Endothelial cell of umbilical vein (primary cell): ENCODE results near the gene SCLY. TPM values are rescaled to one million over a fixed set of nuclear protein-coding genes. Genes with fewer than 3 reads are reported as not detected.

Source experiments
- BruUV-seq: library from RNA; stranded (reverse); fragments of 400-500 nt; replicated peaks from 2 replicates; lab custom pipeline; 2021; lab: Mats Ljungman, UMichigan
- CTCF ChIA-PET: fragments of 300-600, 350-600 bp; sonication (Branson Sonifier 250); formaldehyde crosslinking; loops from one replicate; lab custom pipeline; 2021; ENCODE audit warnings: antibody characterized with exemption, inconsistent platforms; lab: Charles Lee
- POLR2A ChIA-PET: fragments of 300-600, 350-600 bp; sonication (Branson Sonifier 250); formaldehyde crosslinking; loops from one replicate; lab custom pipeline; 2021; ENCODE audit warnings: antibody characterized with exemption, inconsistent platforms; lab: Charles Lee
- DNase-seq: peaks from one replicate; pipeline ENCODE4 v3.0.0-alpha.2; 2011; ENCODE audit warnings: low read depth, low spot score
- FAIRE-seq: peaks from 2 replicates; lab custom pipeline; 2011; peaks lifted over from hg19 to GRCh38; lab: Jason Lieb, UNC
- H2AFZ ChIP-seq: 2 replicates; pipeline ENCODE4 v1.6.0; 2012; ENCODE audit warnings: low read depth, low read length, control low read depth, inconsistent platforms
- H3K27ac ChIP-seq: 2 replicates; pipeline ENCODE4 v1.5.1; 2011; ENCODE audit warnings: low read depth, mild to moderate bottlenecking, control low read depth, low read length, moderate library complexity; ENCODE audit not compliant: insufficient read depth
- H3K27me3 ChIP-seq, 2 experiments: 2 replicates each; pipeline versions ENCODE4 v1.6.0 to v1.6.1; 2011; ENCODE audit warnings: low read length in 2 of 2, mixed read lengths in 1 of 2; ENCODE audit not compliant: control insufficient read depth in 2 of 2, insufficient read depth in 2 of 2
- H3K36me3 ChIP-seq, 2 experiments: 2 replicates in 1 of 2; 3 replicates in 1 of 2; pipeline ENCODE4 v1.5.1; 2011; ENCODE audit warnings: low read length in 2 of 2, mild to moderate bottlenecking in 1 of 2, moderate library complexity in 1 of 2; ENCODE audit not compliant: control insufficient read depth in 2 of 2, insufficient read depth in 2 of 2; ENCODE audit errors: extremely low read depth in 1 of 2
- H3K4me1 ChIP-seq: 3 replicates; pipeline ENCODE4 v1.5.1; 2011; ENCODE audit warnings: mild to moderate bottlenecking, low read length; ENCODE audit not compliant: control insufficient read depth, insufficient read depth; ENCODE audit errors: extremely low read depth
- H3K4me2 ChIP-seq: 2 replicates; pipeline ENCODE4 v1.6.1; 2011; ENCODE audit warnings: low read length, control low read depth, mixed read lengths; ENCODE audit not compliant: insufficient read depth
- H3K4me3 ChIP-seq, 3 experiments: fragments of 200-600 bp in 1 of 3; sonication (generic), shearing (Covaris generic) in 1 of 3; replicated peaks in 1 of 3; 2 replicates each; pipeline ENCODE4 v1.5.1; 2011 to 2016; ENCODE audit warnings: control low read depth in 3 of 3, low read length in 3 of 3, mild to moderate bottlenecking in 2 of 3, inconsistent platforms in 1 of 3, low read depth in 1 of 3, moderate library complexity in 1 of 3; ENCODE audit not compliant: insufficient read depth in 1 of 3
- H3K79me2 ChIP-seq: 2 replicates; pipeline ENCODE4 v1.6.0; 2012; ENCODE audit warnings: low read length, inconsistent platforms; ENCODE audit not compliant: control insufficient read depth, insufficient read depth
- H3K9ac ChIP-seq: replicated peaks from 2 replicates; pipeline ENCODE3; 2011; ENCODE audit warnings: low read length, control low read depth; ENCODE audit not compliant: insufficient read depth; ENCODE audit errors: extremely low read depth
- H3K9me1 ChIP-seq: replicated peaks from 3 replicates; pipeline ENCODE4 v1.6.0; 2011; ENCODE audit warnings: mild to moderate bottlenecking, low read length; ENCODE audit not compliant: control insufficient read depth, insufficient read depth; ENCODE audit errors: extremely low read depth
- H3K9me3 ChIP-seq: replicated peaks from 2 replicates; pipeline ENCODE4 v1.5.1; 2012; ENCODE audit warnings: low read length, inconsistent platforms; ENCODE audit not compliant: control insufficient read depth, insufficient read depth
- H4K20me1 ChIP-seq: replicated peaks from 2 replicates; pipeline ENCODE3; 2011; ENCODE audit warnings: mild to moderate bottlenecking, low read length; ENCODE audit not compliant: control insufficient read depth, insufficient read depth; ENCODE audit errors: extremely low read depth
- CTCF ChIP-seq, 2 donors: IDR thresholded peaks; 1 replicate in 1 of 2; 2 replicates in 1 of 2; pipeline ENCODE4 v1.5.1; 2011; ENCODE audit warnings: low read length in 2 of 2, mild to moderate bottlenecking in 2 of 2, moderate library complexity in 2 of 2, control low read depth in 1 of 2, inconsistent platforms in 1 of 2, low read depth in 1 of 2; ENCODE audit not compliant: insufficient read depth in 1 of 2; ENCODE audit errors: extremely low read depth in 1 of 2
- EZH2 ChIP-seq: IDR thresholded peaks from 2 replicates; pipeline ENCODE4 v1.6.1; 2012; ENCODE audit warnings: borderline replicate concordance, low read depth, mild to moderate bottlenecking, moderate library complexity, low read length, inconsistent platforms; ENCODE audit not compliant: severe bottlenecking
- FOS ChIP-seq: IDR thresholded peaks from 2 replicates; pipeline ENCODE4 v1.6.1; 2011; ENCODE audit warnings: mild to moderate bottlenecking, low read length, moderate library complexity, borderline replicate concordance; ENCODE audit not compliant: insufficient read depth
- GATA2 ChIP-seq: IDR thresholded peaks from 2 replicates; pipeline ENCODE4 v1.7.0; 2011; ENCODE audit warnings: low read depth, mild to moderate bottlenecking, moderate library complexity, mixed read lengths, low read length; ENCODE audit not compliant: insufficient read length, insufficient read depth
- JUN ChIP-seq: IDR thresholded peaks from 2 replicates; pipeline ENCODE4 v1.6.1; 2011; ENCODE audit warnings: borderline replicate concordance, low read depth; ENCODE audit not compliant: insufficient read length, insufficient read depth
- MYC ChIP-seq: IDR thresholded peaks from one replicate; pipeline ENCODE4 v1.6.1; 2011; ENCODE audit warnings: mild to moderate bottlenecking, low read depth, low read length
- POLR2A ChIP-seq: IDR thresholded peaks from 2 replicates; pipeline ENCODE4 v1.6.1; 2012; ENCODE audit warnings: low read depth, mild to moderate bottlenecking, control low read depth, low read length
- POLR2AphosphoS5 ChIP-seq: IDR thresholded peaks from 2 replicates; pipeline ENCODE4 v1.6.1; 2012; ENCODE audit warnings: low read depth, mild to moderate bottlenecking, control low read depth, low read length, moderate library complexity; ENCODE audit not compliant: insufficient read depth
- dilution Hi-C: fragments of 300-500 bp; cut with MboI; formaldehyde crosslinking; loops from one replicate; pipeline ENCODE4 v1.15.0; 2019; ENCODE audit warnings: low sequenced_read_pairs; ENCODE audit not compliant: extremely low pct_ligation_motif_present
- intact Hi-C: fragments of 100-400 bp; cut with micrococcal nuclease; formaldehyde crosslinking; loops from one replicate; pipeline ENCODE4 v1.10.0; 2022
- polyA plus RNA-seq, 4 experiments: library from polyadenylated mRNA; depleted of rRNA in 3 of 4; stranded (reverse) in 3 of 4; unstranded in 1 of 4; fragments of >200 nt; gene quantifications; 2 replicates each; pipeline versions ENCODE4 v1.2.1 to v1.2.3, GENCODE V29; 2011 to 2012; ENCODE audit warnings: missing spikeins in 1 of 4
- total RNA-seq: library from RNA; stranded (reverse); gene quantifications from 2 replicates; pipeline ENCODE4 v1.2.3, GENCODE V29; 2021
- TF ChIP-seq, protein P1 (sequence below): IDR thresholded peaks from 2 replicates; pipeline ENCODE4 v1.6.1; 2011; ENCODE audit not compliant: insufficient read depth, insufficient read length

The SCLY gene
- total and polyA plus RNA-seq, 2 donors (not counting 3 experiments of a cell fraction or from before 2014, with no cell fraction given), result 22.6 to 32.7 TPM

GRCh38 chr2:238091436-238092060, 30.7 kb downstream of the SCLY start:
- Histone ChIP-seq H3K4me2 (no peak overlapping the region), H3K27ac (no peak overlapping the region), H3K79me2 (no peaks in the 10 kb centered on the region), H3K4me1 (no peaks in the 10 kb centered on the region), H3K9me1 (no peaks in the 10 kb centered on the region), H3K27me3 (no peaks in the 10 kb centered on the region), H3K9ac (no peak overlapping the region), H3K9me3 (no peaks in the 10 kb centered on the region), H4K20me1 (no peaks in the 10 kb centered on the region), H3K4me3 (no peak overlapping the region), H2AFZ (no peak overlapping the region), H3K36me3 (no peaks in the 10 kb centered on the region)
- TF ChIP-seq GATA2, result no peak
- TF ChIP-seq FOS, result no peak
- TF ChIP-seq, protein P1, sequence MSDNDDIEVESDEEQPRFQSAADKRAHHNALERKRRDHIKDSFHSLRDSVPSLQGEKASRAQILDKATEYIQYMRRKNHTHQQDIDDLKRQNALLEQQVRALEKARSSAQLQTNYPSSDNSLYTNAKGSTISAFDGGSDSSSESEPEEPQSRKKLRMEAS, result no peak
- TF ChIP-seq EZH2, result no peak
- dilution Hi-C loops, result no loop called here
- POLR2A ChIA-PET, result no interaction called here
- intact Hi-C loops, result no loop called here
- FAIRE-seq, result no peak
- CTCF ChIA-PET, result interaction anchor here (1.0 kb wide), 1 partner anchor 123 kb away, joined by 3 read pairs; no protein-coding TSS in a partner anchor
- DNase-seq, result no peak
- no TSS peak for BruUV-seq

DNA sequence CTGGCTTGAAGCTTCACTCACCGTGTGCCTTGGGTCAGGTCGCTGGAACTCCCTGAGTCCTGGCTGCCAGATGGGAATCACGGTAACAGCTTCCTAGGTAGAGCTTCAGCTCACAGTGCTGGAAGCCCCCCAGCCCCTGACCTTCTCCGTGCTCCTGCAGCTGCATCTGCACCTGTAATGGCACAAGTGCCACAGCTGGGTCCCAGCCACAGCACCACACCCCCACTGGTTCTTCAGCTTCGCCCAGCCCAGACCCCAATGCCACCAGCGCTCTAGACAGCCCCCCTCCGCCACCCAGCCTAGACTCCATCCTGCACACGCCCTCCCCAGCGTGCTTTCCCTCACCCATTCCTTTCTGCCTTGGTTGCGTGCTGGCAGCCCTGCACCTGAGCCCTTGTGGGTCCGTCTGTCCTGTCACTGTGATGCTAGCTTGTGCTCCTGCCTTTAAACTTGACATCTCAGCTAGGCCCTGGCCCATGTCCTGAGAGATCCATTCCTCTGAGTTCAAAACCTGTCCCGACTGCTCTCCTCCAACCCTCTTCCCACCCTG, 31.8 kb downstream of the SCLY start:
- intact Hi-C loops, result no loop called here
- TF ChIP-seq EZH2, result no peak
- TF ChIP-seq POLR2A, result no peak
- no peak for TF ChIP-seq CTCF (IDR thresholded peaks at IDR 0.05; ENCODE audit: extremely low read depth in 1 of 2, insufficient read depth in 1 of 2, low read depth in 1 of 2, low read length in 2 of 2)
- no peak for TF ChIP-seq POLR2AphosphoS5
- no peak for TF ChIP-seq JUN
- no peak for TF ChIP-seq FOS
- TF ChIP-seq GATA2, result no peak
- TF ChIP-seq, protein P1, result no peak
- no peak for TF ChIP-seq MYC
- H3K79me2 ChIP-seq, result no peaks in the 10 kb centered on the region
- FAIRE-seq, result no peak
- no peak overlapping the region for H2AFZ ChIP-seq
- H3K9ac ChIP-seq, result no peak overlapping the region
- BruUV-seq, result no TSS peak
- ChIA-PET CTCF (no interaction called here), POLR2A (no interaction called here)
- no peaks in the 10 kb centered on the region for H3K4me1 ChIP-seq
- H3K27ac ChIP-seq, result no peak overlapping the region
- H3K9me3 ChIP-seq, result no peaks in the 10 kb centered on the region
- H3K27me3 ChIP-seq, result no peaks in the 10 kb centered on the region
- H3K9me1 ChIP-seq, result no peaks in the 10 kb centered on the region
- H3K36me3 ChIP-seq, result no peaks in the 10 kb centered on the region
- DNase-seq, result no peak
- no peak overlapping the region for H3K4me3 ChIP-seq
- no peaks in the 10 kb centered on the region for H4K20me1 ChIP-seq
- H3K4me2 ChIP-seq, result no peak overlapping the region
- dilution Hi-C loops, result no loop called here
